ENCODE data around the gene AGTR2.
A peak's percentile ranks its signal among the peaks of the same experiment; 100 is the strongest.
"Not testable (repeated sequence)": the region's sequence is repeated elsewhere in the genome, so short reads cannot be mapped to it uniquely, and the experiment has no call there.

The AGTR2 gene

GRCh38 chrX:116194649-116195048, 24.1 kb downstream of the AGTR2 start:
- TF ChIP-seq CTCF (IDR thresholded peaks at IDR 0.05; ENCODE audit: low read depth, low read length, missing control alignments): no peak
- DNase-seq (ENCODE audit: low read depth): no peak
- in situ Hi-C loops (cut with HindIII; ENCODE audit: low sequenced_read_pairs): no loop called here
- no peak overlapping the region for H3K4me3 ChIP-seq (ENCODE audit: low read depth, low read length)

GRCh38 chrX:116198235-116198634, 27.7 kb downstream of the AGTR2 start:
- TF ChIP-seq CTCF (IDR thresholded peaks at IDR 0.05; ENCODE audit: low read depth, low read length, missing control alignments): no peak
- no peak for DNase-seq (ENCODE audit: low read depth)
- no peak overlapping the region for H3K4me3 ChIP-seq (ENCODE audit: low read depth, low read length)
- in situ Hi-C loops (cut with HindIII; ENCODE audit: low sequenced_read_pairs): no loop called here

GRCh38 chrX:116198810-116199209, 28.3 kb downstream of the AGTR2 start:
- no peak for DNase-seq (ENCODE audit: low read depth)
- in situ Hi-C loops (cut with HindIII; ENCODE audit: low sequenced_read_pairs): no loop called here

GRCh38 chrX:116204932-116205331, 34.4 kb downstream of the AGTR2 start:
- in situ Hi-C loops (cut with HindIII; ENCODE audit: low sequenced_read_pairs): no loop called here
- no peak overlapping the region for H3K4me3 ChIP-seq (ENCODE audit: low read depth, low read length)
- no peak for DNase-seq (ENCODE audit: low read depth)
- TF ChIP-seq CTCF (IDR thresholded peaks at IDR 0.05; ENCODE audit: low read depth, low read length, missing control alignments): peak; percentile 45

More at GRCh38 chrX:116198810-116199209, 28.3 kb downstream of the AGTR2 start:
- no peak overlapping the region for H3K4me3 ChIP-seq (ENCODE audit: low read depth, low read length)
- TF ChIP-seq CTCF (IDR thresholded peaks at IDR 0.05; ENCODE audit: low read depth, low read length, missing control alignments): no peak

DNA sequence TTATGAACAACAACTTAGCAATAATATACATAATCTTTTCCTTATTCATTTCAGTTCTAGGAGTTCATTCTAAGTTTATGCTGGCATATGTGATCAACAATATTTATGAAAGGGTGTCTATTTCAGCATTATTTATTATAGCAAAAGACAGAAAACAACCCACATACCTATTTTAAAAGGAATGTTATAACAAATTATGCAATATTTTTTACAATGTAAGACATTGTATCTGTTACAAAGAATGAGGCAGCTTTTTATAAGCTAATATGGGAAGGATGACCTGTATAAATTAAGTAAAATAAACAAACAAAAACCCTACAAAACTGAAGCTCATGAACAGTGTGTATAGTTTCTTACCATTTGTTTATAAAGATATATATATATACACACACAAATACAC, 42.7 kb downstream of the AGTR2 start:
- no peak for DNase-seq (ENCODE audit: low read depth)
- TF ChIP-seq CTCF (IDR thresholded peaks at IDR 0.05; ENCODE audit: low read depth, low read length, missing control alignments): no peak
- in situ Hi-C loops (cut with HindIII; ENCODE audit: low sequenced_read_pairs): no loop called here
- no peak overlapping the region for H3K4me3 ChIP-seq (ENCODE audit: low read depth, low read length)

DNA sequence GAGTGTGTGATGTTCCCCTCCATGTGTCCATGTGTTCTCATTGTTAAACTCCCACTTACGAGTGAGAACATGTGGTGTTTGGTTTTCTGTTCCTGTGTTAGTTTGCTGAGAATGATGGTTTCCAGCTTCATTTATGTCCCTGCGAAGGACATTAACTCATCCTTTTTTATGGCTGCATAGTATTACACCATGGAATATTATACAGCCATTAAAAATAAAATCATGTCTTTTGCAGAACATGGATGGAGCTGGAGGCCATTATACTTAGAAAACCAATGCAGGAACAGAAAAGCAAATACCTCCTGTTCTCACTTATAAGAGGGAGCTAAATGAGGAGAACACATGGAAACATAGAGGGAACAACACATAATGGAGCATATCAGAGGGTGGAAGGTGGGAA, 46.5 kb downstream of the AGTR2 start:
- not testable (repeated sequence) for H3K4me3 ChIP-seq (ENCODE audit: low read depth, low read length)

More for the DNA sequence above, 46.5 kb downstream of the AGTR2 start:
- in situ Hi-C loops (cut with HindIII; ENCODE audit: low sequenced_read_pairs); DNase-seq (ENCODE audit: low read depth): not testable (repeated sequence)
